GM19438 (cell line): ENCODE results near the gene GTF2B.
"Not testable (repeated sequence)": the region's sequence is repeated elsewhere in the genome, so short reads cannot be mapped to it uniquely, and the experiment has no call there.

Experiments
- ATAC-seq: cut with Tn5 transposase; IDR thresholded peaks from one replicate; pipeline ENCODE4 v1.9.1; 2021; ENCODE audit warnings: low read depth; ENCODE audit not compliant: unreplicated experiment

The GTF2B gene

DNA sequence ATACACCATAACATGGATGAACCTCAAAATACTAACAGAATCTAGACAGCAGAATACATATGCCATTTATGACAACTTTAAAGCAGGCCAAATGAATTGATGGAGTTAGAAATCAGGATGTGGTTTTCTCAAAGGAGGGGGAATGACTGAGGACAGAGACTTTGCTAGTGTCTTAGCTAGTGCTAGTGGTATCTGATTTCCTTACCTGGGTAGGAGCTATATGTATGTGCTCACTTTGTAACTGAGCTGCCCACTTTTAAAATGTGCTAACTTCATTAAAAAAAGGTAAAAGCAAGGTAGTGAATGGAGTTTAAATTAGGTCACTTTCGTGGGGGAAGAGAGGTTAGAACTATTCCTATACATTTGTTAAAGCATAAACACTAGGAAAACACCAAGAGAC, 2.6 kb downstream of the GTF2B start:
- ATAC-seq, result no peak

DNA sequence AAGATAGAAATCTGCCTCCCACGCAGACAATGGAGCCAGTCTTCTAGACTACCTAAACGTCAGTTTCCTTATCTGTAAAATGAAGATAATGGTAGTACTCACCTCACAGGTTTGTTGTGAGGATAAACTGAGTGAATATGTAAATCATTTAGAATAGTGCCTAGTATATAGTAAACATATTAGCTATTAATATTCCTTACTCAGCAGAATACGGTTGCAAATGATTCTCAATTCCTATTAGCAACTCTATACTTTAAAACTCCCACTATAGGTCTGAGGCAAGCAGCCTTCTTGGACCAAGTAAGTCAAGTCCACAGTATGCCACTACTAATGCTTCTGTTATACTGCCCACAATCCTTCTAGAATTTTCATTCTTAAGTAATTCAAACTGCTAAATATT, 5.4 kb downstream of the GTF2B start:
- no peak for ATAC-seq

DNA sequence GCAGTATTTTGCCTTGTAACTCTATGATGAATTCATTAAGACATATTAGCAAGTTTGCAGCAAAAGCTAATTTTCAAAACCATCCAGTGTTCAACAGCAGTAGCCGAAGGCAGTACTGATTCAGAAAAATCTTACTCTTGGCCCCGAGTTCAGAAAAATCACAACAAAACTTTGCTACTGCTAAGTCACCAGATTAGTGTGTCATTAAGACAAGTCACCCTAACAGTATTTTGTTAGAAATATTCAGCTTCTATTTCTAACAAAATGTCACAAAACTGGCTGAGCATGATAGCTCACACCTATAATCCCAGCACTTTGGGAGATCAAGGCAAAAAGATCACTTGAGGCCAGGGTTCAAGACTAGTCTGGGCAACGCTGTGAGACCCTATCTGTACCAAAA, 8.2 kb downstream of the GTF2B start:
- no peak for ATAC-seq

DNA sequence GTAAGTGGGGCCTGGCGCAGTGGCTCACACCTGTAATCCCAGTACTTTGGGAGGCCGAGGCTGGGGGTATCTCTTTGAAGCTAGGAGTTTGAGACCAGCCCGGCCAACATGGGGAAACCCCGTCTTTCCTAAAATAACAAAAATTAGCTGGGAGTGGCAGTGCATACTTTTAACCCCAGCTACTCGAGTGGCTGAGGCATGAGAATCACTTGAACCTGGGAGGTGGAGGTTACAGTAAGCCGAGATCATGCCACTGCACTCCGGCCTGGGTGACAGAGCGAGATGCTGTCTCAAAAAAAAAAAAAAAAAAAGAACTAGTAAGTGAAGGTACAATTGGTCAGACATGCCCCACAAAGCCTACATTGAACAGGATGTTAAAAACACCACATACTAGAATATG, 10.7 kb downstream of the GTF2B start:
- not testable (repeated sequence) for ATAC-seq

DNA sequence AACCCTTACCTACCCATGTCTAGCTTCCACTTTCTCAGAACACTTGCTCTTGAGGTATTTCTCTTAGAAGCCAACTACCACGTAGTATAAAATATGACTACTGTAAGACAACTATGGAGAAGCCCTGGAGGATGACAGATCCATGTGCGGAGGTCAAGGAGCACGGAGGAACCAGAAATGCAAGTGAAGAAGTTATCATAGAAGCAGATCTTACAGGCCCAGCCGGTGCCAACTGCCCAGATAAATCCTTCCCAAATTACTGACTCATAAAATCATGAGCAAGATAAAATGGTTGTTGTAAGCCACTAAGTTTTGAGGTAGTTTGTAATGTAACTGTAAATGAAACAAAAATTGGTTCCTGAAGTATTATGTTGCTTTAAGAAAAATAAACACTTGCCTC, 12.6 kb downstream of the GTF2B start:
- no peak for ATAC-seq

DNA sequence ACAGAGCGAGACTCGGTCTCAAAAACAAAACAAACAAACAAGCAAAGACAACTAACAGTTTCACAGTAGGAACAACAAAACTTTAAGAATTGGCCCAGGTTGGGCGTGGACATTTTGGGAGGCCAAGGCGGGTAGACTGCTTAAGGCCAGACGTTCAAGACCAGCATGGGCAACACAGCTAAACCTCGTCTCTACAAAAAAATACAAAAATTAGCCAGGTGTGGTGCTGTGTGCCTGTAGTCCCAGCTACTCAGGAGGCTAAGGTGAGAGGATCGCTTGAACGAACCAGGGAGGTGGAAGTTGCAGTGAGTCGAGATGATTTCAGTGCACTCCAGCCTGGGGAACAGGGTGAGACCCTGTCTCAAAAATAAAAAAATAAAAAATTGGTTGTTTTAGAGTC, 13.5 kb downstream of the GTF2B start:
- no peak for ATAC-seq

DNA sequence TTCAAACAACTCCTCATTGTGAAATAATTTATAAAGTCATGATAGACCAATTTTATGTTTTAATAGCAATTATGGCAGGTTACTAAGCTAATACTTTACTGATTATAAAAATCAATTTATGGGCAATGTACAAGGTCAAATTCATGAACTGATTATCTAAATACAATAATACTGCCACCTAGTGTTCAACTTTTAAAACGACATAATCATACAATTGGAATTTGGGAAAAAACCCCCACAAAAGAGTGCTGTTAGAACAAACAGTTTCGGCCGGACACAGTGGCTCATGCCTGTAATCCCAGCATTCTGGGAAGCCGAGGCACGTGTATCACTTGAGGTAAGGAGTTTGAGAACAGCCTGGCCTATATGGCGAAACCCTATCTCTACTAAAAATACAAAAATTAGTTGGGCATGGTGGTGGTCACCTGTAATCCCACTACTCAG, 14.0 kb downstream of the GTF2B start:
- ATAC-seq, result no peak

DNA sequence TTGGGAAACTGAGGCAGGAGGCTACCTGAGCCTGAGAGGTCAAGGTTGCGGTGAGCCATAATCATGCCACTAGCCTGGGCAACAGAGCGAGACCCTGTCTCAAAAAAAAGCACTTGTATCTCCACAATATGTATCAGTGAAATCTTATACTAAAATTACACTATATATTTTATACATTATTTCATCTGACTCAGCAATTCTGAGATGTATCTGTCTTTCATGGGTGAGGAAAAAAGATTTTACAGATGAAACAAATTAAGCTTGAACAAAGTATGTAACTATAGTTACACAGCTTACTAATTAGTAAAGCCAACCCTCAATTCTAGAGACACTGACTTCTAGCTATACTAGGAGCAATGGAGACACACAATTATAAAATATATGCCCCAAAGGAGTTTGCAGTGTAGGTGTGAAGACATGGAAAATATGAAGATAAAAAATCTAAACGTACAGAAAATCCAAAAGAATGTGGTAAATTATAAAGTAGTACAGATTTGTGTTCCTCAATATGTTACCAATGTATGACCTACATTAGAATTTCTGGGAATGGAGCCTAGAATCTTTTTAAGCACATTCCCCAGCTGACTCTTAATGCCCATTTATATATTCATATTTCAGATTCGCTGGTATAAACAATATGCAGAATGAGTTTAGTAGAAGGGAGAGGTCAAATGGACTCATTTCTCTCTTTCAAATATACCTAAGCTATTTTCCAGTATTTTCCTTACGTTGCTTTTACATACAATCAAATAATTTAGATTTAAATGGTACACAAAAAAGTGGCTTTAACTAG, 14.6 kb downstream of the GTF2B start:
- no peak for ATAC-seq

DNA sequence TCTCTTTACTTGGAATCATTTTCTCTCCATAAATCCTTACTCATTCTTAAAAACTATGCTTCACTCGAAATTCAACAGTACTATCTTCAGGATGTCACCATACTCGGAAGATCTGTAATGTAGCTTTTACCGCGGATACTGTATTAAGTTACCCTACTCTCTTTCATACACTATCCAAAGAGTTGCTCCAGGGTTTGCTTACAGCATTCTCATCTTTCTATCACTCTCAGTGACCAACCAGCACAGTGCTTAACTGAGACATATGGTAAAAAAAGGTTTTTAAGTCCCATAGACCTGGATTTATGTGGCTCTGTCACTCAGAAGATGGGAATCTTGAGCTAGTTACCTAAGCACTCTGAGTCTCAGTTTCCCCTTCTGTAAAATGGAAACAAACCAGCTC, 15.8 kb downstream of the GTF2B start:
- no peak for ATAC-seq

DNA sequence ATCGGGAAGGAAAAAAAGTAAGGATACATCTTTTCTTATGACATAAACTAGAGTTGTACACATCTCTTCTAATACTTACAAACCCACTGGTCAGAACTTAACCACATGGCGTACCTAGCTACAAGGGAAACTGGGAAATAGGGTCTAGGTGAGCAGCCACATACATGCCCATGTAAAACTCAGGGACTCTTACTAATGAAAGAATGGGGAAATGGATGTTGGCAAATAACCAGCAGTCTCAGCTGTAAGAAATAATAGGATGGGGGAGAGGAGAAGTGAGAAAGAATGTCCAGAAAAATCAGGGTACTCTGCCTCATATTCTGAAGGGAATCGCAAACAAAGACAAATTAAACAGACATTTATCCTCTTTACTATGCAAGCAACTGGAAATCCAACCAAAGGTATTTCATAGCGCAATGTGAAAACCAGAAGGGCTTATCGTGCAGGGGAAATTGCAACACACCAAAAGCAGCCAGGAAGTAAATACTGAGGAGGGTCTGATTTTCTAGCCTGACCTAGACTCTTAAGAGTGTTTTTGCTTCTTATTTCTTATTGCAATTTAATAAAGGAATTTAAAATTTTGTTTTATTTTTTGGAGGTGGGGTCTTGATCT, 17.5 kb downstream of the GTF2B start:
- no peak for ATAC-seq

DNA sequence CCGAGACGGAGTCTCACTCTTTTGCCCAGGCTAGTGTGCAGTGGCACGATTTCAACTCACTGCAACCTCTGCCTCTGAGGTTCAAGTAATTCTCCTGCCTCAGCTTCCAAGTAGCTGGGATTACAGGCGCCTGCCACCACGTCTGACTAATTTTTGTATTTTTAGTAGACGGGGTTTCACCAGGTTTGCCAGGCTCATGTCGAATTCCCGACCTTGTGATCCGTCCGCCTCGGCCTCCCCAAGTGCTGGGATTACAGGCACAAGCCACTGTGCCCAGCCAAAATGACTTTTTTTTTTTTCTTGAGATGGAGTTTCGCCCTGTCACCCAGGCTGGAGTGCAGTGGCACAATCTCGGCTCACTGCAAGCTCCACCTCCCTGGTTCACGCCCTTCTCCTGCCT, 21.7 kb downstream of the GTF2B start:
- not testable (repeated sequence) for ATAC-seq

DNA sequence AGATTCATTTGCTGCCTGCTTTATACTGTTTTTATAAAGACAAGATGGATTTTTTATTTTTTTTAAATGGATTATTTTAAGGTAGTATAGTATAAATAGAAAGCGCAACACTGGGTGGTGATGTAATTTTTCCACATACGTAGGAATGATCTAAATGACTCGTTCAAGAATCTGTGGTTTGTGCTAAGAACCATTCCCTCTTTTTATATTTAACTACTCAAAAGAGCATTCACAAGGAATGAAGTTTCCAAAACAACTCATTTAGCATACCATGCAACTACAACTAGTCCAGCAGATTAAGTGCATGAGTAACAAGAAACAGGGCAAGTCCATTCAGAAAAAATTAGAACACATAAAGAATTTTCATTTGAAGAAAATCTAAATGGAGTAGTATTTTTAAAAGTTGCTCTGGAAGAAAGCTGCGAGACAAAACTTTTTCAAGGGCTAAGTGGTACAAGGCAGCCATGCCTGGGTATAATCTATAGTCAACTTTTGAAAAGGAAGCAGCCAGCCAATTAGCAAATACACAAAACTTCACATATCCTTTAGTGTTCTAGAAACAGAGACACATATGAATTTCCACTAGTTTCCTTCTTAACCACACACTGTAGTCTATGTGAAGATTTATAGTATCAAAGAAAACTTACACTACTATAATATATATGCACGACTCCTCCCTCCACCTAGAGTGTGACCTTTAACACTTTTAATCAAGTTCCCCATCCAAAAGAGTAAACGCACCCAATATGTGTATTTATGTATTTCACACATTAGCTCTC, 23.4 kb downstream of the GTF2B start:
- no peak for ATAC-seq

DNA sequence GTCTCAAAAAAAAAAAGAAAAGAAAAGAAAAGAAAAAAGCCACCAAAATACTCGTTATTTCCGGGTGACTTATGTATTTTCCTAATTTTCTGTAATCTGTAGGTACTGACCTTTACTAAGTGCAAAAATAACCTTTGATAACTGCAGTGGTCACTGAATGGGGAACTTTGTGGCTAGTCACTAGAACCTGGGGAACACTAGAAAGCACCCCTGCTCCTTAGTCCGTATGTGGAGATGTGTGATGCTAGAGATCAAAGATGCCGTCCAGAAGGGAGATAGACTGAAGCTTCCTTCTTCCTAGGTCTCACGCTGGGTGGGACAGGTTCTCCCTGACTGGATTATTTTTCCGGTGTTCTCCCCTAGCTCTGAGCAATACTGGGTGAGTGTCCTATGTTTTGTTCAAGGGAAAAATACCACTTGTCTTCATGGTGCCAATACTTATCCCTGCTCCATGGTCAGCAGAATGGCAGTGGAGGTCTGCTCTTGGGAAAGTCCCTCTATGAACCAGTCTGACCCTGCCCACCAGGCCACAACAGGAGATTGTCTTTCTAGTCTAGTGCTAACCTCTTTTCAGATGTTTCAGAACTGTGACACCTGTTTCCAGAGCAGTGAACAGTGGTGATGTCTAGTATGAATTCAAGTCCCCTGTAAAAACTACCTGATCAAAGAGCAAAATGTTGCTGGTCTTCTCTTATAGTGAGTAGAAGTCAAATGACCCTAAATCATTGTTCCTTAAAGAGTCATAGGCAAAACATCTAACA, 39.9 kb downstream of the GTF2B start:
- ATAC-seq, result no peak

DNA sequence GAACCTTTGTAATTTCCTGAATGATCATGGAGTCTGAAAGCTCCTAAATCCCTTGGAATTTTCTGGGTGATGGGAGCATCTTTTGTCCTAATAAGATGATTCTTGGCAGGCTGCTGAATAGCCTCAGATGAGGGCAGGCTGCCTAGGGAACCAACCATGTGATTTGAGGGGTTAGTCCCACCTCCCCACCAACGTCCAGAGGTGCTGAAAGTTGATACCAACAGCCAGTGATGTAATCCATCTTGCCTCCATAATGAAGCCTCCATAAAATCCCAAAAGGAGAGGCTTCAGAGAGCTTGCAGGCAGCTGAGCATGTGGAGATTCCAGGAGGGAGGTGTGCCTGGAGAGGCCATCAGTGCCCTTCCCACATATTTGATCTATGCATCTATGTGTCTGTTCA, 43.7 kb downstream of the GTF2B start:
- no peak for ATAC-seq

DNA sequence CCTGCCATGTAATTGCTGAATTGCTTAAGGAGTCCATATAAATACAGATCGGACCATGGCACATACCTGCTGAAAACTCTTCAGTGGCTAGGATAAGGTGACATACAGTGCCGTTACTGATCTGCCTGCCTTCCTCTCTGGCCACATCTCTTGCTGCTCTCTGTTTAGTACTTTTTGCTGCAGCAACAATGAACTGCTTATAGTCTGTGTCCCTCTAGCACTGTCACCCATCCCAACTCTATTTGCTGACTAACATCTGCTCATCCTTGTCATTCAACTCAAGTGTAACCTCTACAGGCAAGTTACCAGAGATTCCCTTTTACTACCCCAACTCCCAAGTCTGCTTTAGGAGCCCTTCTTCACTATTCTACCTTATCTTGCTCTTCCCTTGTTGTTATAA, 65.6 kb downstream of the GTF2B start:
- no peak for ATAC-seq

DNA sequence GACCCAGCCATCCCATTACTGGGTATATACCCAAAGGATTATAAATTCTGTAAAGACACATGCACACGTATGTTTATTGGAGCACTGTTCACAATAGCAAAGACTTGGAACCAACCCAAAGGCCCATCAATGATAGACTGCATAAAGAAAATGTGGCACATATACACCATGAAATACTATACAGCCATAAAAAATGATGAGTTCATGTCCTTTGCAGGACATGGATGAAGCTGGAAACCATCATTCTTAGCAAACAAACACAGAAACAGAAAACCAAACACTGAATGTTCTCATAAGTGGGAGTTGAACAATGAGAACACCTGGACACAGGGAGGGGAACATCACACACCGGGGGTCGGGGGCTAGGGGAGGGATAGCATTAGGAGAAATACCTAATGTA, 71.7 kb downstream of the GTF2B start:
- not testable (repeated sequence) for ATAC-seq

DNA sequence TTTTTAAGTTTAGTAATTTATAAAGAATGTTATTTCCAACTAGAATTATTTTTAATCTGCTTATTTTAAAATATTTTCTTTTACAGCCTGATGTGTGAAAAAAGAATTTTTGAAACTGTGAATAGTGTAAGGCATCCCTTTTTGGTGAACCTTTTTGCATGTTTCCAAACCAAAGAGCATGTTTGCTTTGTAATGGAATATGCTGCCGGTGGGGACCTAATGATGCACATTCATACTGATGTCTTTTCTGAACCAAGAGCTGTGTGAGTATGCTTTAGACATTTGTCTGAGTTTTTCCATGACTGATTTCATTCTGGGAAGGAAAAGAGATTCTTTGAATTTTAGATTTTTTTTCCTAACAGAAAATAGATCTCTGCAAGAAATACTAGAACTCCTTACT, 77.9 kb downstream of the GTF2B start:
- no peak for ATAC-seq

DNA sequence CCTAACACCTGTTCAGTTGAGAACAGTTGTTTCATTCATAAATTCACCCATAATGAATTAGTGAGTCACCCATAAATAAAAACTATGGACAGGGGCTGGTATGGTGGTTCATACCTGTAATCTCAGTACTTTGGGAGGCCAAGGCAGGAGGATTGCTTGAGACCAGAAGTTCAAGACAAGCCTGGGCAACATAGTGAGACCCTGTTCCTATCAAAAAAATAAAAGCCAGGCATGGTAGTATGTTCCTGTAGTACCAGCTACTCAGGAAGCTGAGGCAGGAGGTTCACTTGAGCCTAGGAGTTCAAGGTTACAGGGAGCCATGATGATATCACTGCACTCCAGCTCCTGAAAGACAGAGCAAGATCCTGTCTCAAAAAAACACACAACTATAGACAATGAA, 79.0 kb downstream of the GTF2B start:
- no peak for ATAC-seq

DNA sequence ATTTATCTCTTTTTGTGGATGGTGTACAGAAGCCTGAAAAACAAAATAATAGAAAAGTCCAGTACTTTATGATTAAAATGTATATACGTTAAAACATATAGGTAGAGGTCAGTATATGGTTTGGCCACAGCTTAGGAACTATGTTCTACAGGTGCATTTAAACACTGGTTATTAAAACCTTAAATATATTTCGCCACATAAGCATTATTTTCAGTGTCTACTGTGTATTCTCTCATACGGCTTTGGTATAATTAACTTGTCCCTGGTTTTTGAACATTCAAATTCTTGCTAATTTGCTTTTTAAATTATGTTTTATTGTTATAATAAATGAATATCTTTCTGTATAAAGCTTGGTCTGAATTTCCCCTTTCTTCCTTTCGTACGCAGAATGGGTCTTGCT, 87.9 kb downstream of the GTF2B start:
- ATAC-seq, result no peak

DNA sequence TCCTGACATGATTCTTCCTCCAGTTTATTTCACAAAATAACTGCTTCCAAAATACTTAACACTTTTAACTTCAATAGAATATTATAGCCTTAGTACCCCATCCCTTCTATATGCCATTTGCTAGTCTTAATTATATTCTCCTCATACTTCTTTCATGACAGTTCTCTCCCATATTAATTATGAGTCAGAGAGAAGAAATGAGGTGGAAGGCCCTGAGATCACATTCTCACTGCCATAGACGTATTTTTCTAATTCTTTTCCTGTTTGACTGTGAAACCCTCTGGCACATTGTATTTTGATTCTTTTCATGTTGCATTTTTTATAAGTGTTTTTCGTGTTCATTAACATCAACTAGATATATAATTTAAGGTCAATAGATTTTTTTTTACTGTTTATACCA, 88.4 kb downstream of the GTF2B start:
- ATAC-seq, result no peak
